HepG2 (cell line): Measurements from ENCODE around the gene PEX14. TPM values are rescaled to one million over a fixed set of nuclear protein-coding genes. Genes with fewer than 3 reads are reported as not detected.
A peak's percentile ranks its signal among the peaks of the same experiment; 100 is the strongest.

Experiments
- ATF6 ChIP-seq: sonication (generic); formaldehyde crosslinking; conservative IDR thresholded peaks from 2 replicates; pipeline ENCODE4 v1.4.0; 2020; ENCODE audit warnings: missing genetic modification reagents
- CAMTA2 ChIP-seq: sonication (generic); formaldehyde crosslinking; IDR thresholded peaks from 2 replicates; pipeline ENCODE4 v1.4.0; 2020; ENCODE audit warnings: mild to moderate bottlenecking, missing genetic modification reagents, borderline replicate concordance
- CBX1 ChIP-seq: IDR thresholded peaks from one replicate; pipeline ENCODE4 v1.6.1; 2016; ENCODE audit warnings: antibody characterized with exemption, low read depth
- CERS6 ChIP-seq: sonication (generic); formaldehyde crosslinking; IDR thresholded peaks from 2 replicates; pipeline ENCODE4 v1.5.0; 2020; ENCODE audit warnings: missing genetic modification reagents
- FOXP1 ChIP-seq, 2 experiments: fragments of 450-650 bp in 1 of 2; IDR thresholded peaks; 2 replicates each; pipeline ENCODE4 v1.6.1; 2017 to 2018; ENCODE audit warnings: antibody characterized with exemption in 1 of 2
- HNRNPL ChIP-seq: fragments of 200-400 bp; formaldehyde crosslinking; IDR thresholded peaks from 2 replicates; pipeline ENCODE4 v1.6.1; 2017; ENCODE audit warnings: mild to moderate bottlenecking, low read depth, low read length
- KLF12 ChIP-seq: sonication (generic); formaldehyde crosslinking; IDR thresholded peaks from 2 replicates; pipeline ENCODE4 v1.4.0; 2020; ENCODE audit warnings: missing genetic modification reagents, borderline replicate concordance
- MAF1 ChIP-seq: sonication (generic); formaldehyde crosslinking; IDR thresholded peaks from 2 replicates; pipeline ENCODE4 v1.5.0; 2020; ENCODE audit warnings: missing genetic modification reagents, borderline replicate concordance
- MBD4 ChIP-seq: IDR thresholded peaks from 2 replicates; pipeline ENCODE4 v1.6.1; 2012; ENCODE audit warnings: low read length, inconsistent platforms, borderline replicate concordance
- MED13 ChIP-seq: sonication (generic); formaldehyde crosslinking; IDR thresholded peaks from 2 replicates; pipeline ENCODE4 v1.5.0; 2020; ENCODE audit warnings: missing genetic modification reagents
- MEIS1 ChIP-seq: sonication (generic); formaldehyde crosslinking; IDR thresholded peaks from 2 replicates; pipeline ENCODE4 v1.9.0; 2021; ENCODE audit warnings: mild to moderate bottlenecking, missing genetic modification reagents, moderate library complexity, borderline replicate concordance
- MIER2 ChIP-seq: IDR thresholded peaks from 2 replicates; pipeline ENCODE4 v1.6.1; 2016; ENCODE audit warnings: missing biosample characterization, missing genetic modification reagents
- NR3C1 ChIP-seq: sonication (generic); formaldehyde crosslinking; IDR thresholded peaks from 2 replicates; pipeline ENCODE4 v1.4.0; 2020; ENCODE audit warnings: missing genetic modification reagents
- RORA ChIP-seq: sonication (generic); formaldehyde crosslinking; IDR thresholded peaks from 2 replicates; pipeline ENCODE4 v1.5.0; 2020; ENCODE audit warnings: mild to moderate bottlenecking, missing genetic modification reagents, moderate library complexity
- SMARCC2 ChIP-seq: fragments of 450-650 bp; IDR thresholded peaks from 2 replicates; pipeline ENCODE4 v1.6.1; 2017; ENCODE audit warnings: antibody characterized with exemption, mild to moderate bottlenecking
- SP2 ChIP-seq: sonication (generic); formaldehyde crosslinking; IDR thresholded peaks from 2 replicates; pipeline ENCODE4 v1.5.1; 2020; ENCODE audit warnings: mild to moderate bottlenecking, missing genetic modification reagents
- SSRP1 ChIP-seq: IDR thresholded peaks from 2 replicates; pipeline ENCODE4 v1.6.1; 2016; ENCODE audit warnings: control low read depth
- TAF1 ChIP-seq: sonication (generic); formaldehyde crosslinking; IDR thresholded peaks from 2 replicates; pipeline ENCODE4 v1.4.0; 2020; ENCODE audit warnings: missing genetic modification reagents
- TCF12 ChIP-seq, 2 experiments: fragments of 450-650 bp in 1 of 2; sonication (generic) in 1 of 2; formaldehyde crosslinking in 1 of 2; IDR thresholded peaks; 2 replicates each; pipeline versions ENCODE4 v1.6.1 to v1.8.0; 2017 to 2022; ENCODE audit warnings: antibody characterized with exemption in 1 of 2, mild to moderate bottlenecking in 1 of 2, missing genetic modification reagents in 1 of 2, moderate library complexity in 1 of 2
- WIZ ChIP-seq: sonication (generic); formaldehyde crosslinking; IDR thresholded peaks from 2 replicates; pipeline ENCODE4 v1.5.1; 2020; ENCODE audit warnings: mild to moderate bottlenecking, missing genetic modification reagents
- ZNF230 ChIP-seq: sonication (generic); formaldehyde crosslinking; IDR thresholded peaks from 2 replicates; pipeline ENCODE4 v1.4.0; 2020; ENCODE audit warnings: mild to moderate bottlenecking, missing genetic modification reagents
- ZNF251 ChIP-seq: sonication (generic); formaldehyde crosslinking; IDR thresholded peaks from 2 replicates; pipeline ENCODE4 v1.9.0; 2021; ENCODE audit warnings: mild to moderate bottlenecking, missing genetic modification reagents
- ZNF282 ChIP-seq: fragments of 450-650 bp; IDR thresholded peaks from 2 replicates; pipeline ENCODE4 v1.6.1; 2018; ENCODE audit not compliant: partially characterized antibody
- ZNF615 ChIP-seq: sonication (generic); formaldehyde crosslinking; IDR thresholded peaks from 2 replicates; pipeline ENCODE4 v1.5.0; 2020; ENCODE audit warnings: mild to moderate bottlenecking, missing genetic modification reagents, borderline replicate concordance
- ZNF790 ChIP-seq: sonication (generic); formaldehyde crosslinking; IDR thresholded peaks from 2 replicates; pipeline ENCODE4 v1.8.0; 2022; ENCODE audit warnings: missing genetic modification reagents, mild to moderate bottlenecking, borderline replicate concordance
- polyA plus RNA-seq, 8 experiments: library from polyadenylated mRNA; depleted of rRNA in 3 of 8; stranded (reverse) in 7 of 8; unstranded in 1 of 8; fragments of >200 nt; fragmentation: Illumina TruSeq in 4 of 8; extraction: Trizol in 4 of 8; gene quantifications; 2 replicates each; pipeline versions ENCODE4 v1.2.1 to v1.2.3, GENCODE V29; 2011 to 2016; ENCODE audit warnings: low read depth in 4 of 8, missing spikeins in 1 of 8, mixed read lengths in 1 of 8; ENCODE audit not compliant: insufficient read depth in 1 of 8
- total RNA-seq, 5 experiments: library from RNA; depleted of rRNA; stranded (reverse); fragments of >200 nt; fragmentation: Illumina TruSeq; extraction: Trizol; gene quantifications; 2 replicates each; pipeline ENCODE4 v1.2.3, GENCODE V29; 2016; ENCODE audit warnings: low read depth in 1 of 5
- TF ChIP-seq, protein P1 (sequence below): IDR thresholded peaks from 2 replicates; pipeline ENCODE4 v1.6.1; 2016; ENCODE audit warnings: missing compliant biosample characterization, missing genetic modification reagents, borderline replicate concordance
- TF ChIP-seq, protein P2 (sequence below): sonication (generic); formaldehyde crosslinking; conservative IDR thresholded peaks from 2 replicates; pipeline ENCODE4 v1.8.1; 2023; ENCODE audit warnings: missing genetic modification reagents

The PEX14 gene
- total and polyA plus RNA-seq, 2 of the 13 experiments (the other 11 are each of a cell fraction or from before 2014, with no cell fraction given) = 6.5 to 9.9 TPM

- TF ChIP-seq TCF12 (IDR thresholded peaks at IDR 0.05) (no peak), TCF12 (CRISPR knock-in tag; IDR thresholded peaks at IDR 0.05) (no peak), TAF1 (CRISPR knock-in tag) (no peak), KLF12 (CRISPR knock-in tag) (no peak), MEIS1 (CRISPR knock-in tag) (no peak), MAF1 (CRISPR knock-in tag) (no peak), CBX1 (no peak), CAMTA2 (CRISPR knock-in tag) (no peak), WIZ (no peak), ZNF230 (no peak), ZNF282 (no peak), CERS6 (CRISPR knock-in tag) (no peak), SMARCC2 (no peak), ZNF615 (no peak), SP2 (CRISPR knock-in tag) (no peak), SSRP1 (CRISPR knock-in tag) (no peak), MBD4 (no peak), RORA (no peak), ZNF790 (CRISPR knock-in tag) (no peak), NR3C1 (CRISPR knock-in tag) (no peak), MED13 (no peak), FOXP1 (IDR thresholded peaks at IDR 0.05) (no peak), FOXP1 (CRISPR knock-in tag; IDR thresholded peaks at IDR 0.05) (no peak; the same call in 1 of the 2 replicates), ZNF251 (CRISPR knock-in tag) (no peak), ATF6 (no peak), HNRNPL (no peak), MIER2 (CRISPR knock-in tag) (no peak)
- TF ChIP-seq, protein P1, sequence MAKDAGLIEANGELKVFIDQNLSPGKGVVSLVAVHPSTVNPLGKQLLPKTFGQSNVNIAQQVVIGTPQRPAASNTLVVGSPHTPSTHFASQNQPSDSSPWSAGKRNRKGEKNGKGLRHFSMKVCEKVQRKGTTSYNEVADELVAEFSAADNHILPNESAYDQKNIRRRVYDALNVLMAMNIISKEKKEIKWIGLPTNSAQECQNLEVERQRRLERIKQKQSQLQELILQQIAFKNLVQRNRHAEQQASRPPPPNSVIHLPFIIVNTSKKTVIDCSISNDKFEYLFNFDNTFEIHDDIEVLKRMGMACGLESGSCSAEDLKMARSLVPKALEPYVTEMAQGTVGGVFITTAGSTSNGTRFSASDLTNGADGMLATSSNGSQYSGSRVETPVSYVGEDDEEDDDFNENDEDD (CRISPR knock-in tag) = peak; percentile 87; the same call in 1 of the 2 replicates
- TF ChIP-seq, protein P2, sequence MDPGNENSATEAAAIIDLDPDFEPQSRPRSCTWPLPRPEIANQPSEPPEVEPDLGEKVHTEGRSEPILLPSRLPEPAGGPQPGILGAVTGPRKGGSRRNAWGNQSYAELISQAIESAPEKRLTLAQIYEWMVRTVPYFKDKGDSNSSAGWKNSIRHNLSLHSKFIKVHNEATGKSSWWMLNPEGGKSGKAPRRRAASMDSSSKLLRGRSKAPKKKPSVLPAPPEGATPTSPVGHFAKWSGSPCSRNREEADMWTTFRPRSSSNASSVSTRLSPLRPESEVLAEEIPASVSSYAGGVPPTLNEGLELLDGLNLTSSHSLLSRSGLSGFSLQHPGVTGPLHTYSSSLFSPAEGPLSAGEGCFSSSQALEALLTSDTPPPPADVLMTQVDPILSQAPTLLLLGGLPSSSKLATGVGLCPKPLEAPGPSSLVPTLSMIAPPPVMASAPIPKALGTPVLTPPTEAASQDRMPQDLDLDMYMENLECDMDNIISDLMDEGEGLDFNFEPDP = no peak
Observed at GRCh38 chr1:10599194-10599861, 124.6 kb downstream of the PEX14 start (continued).
